HG03060 (cell line): Measurements from ENCODE around the gene RTN1.

ENCODE experiments used
- ATAC-seq: cut with Tn5 transposase; IDR thresholded peaks from one replicate; pipeline ENCODE4 v1.9.1; 2021; ENCODE audit warnings: low read depth, moderate number of reproducible peaks; ENCODE audit not compliant: unreplicated experiment

The RTN1 gene

GRCh38 chr14:59870277-59871165 is at the start of gene RTN1:
TSS of gene RTN1 (minus strand) at chr14:59870776. CDS start at chr14:59870630, 146 bp downstream.
- ATAC-seq, result no peak

GRCh38 chr14:59920378-59920683 is 49.8 kb upstream of the RTN1 start:
- no peak for ATAC-seq

- no peak for ATAC-seq
These were observed 49.2 kb upstream of the RTN1 start, which contains the start of gene LRRC9 for GRCh38 chr14:59919570-59920377. TSS of gene LRRC9 (plus strand) at chr14:59920144.

- ATAC-seq, result no peak
These were observed 48.4 kb upstream of the RTN1 start for GRCh38 chr14:59918824-59919569.

GRCh38 chr14:59913187-59913586 is 42.6 kb upstream of the RTN1 start:
- no peak for ATAC-seq

GRCh38 chr14:59912443-59912842 is 41.9 kb upstream of the RTN1 start:
- ATAC-seq, result no peak

GRCh38 chr14:59905188-59905587 is 34.6 kb upstream of the RTN1 start:
- ATAC-seq, result no peak

- ATAC-seq, result no peak
These were observed 33.6 kb upstream of the RTN1 start for GRCh38 chr14:59904184-59904583.

GRCh38 chr14:59900556-59900955 is 30.0 kb upstream of the RTN1 start:
- ATAC-seq, result no peak

- ATAC-seq, result no peak
These were observed 27.3 kb upstream of the RTN1 start for GRCh38 chr14:59897757-59898383.

- no peak for ATAC-seq
These were observed 25.1 kb upstream of the RTN1 start for GRCh38 chr14:59895721-59896120.

GRCh38 chr14:59890676-59891075 is 20.1 kb upstream of the RTN1 start:
- ATAC-seq, result no peak

- ATAC-seq, result no peak
These were observed 12.4 kb upstream of the RTN1 start for GRCh38 chr14:59882957-59883356.

- no peak for ATAC-seq
These were observed 555 bp upstream of the RTN1 start for GRCh38 chr14:59871166-59871495.

- no peak for ATAC-seq
These were observed 958 bp downstream of the RTN1 start for GRCh38 chr14:59869381-59870255.

- no peak for ATAC-seq
These were observed 2.6 kb downstream of the RTN1 start for GRCh38 chr14:59868021-59868420.

GRCh38 chr14:59863806-59864525 is 6.6 kb downstream of the RTN1 start:
- ATAC-seq, result no peak

GRCh38 chr14:59857328-59857727 is 13.2 kb downstream of the RTN1 start:
- no peak for ATAC-seq

GRCh38 chr14:59852350-59852749 is 18.2 kb downstream of the RTN1 start:
- no peak for ATAC-seq
